Measurements from ENCODE around the gene C10orf120. TPM values are rescaled to one million over a fixed set of nuclear protein-coding genes. Genes with fewer than 3 reads are reported as not detected.

The C10orf120 gene
- total and polyA plus RNA-seq, 2 experiments from 2014 or later, result not detected

GRCh38 chr10:122730238-122730637 is 30.6 kb upstream of the C10orf120 start:
- H3K4me2 ChIP-seq, result no peak overlapping the region
- no peak overlapping the region for H2AFZ ChIP-seq
- no peak overlapping the region for H3K27ac Mint-ChIP-seq
- no peak overlapping the region for H3K4me3 Mint-ChIP-seq
- H3K27ac ChIP-seq (ENCODE audit: low read depth), result no peak overlapping the region
- 0 out of 2 replicates have a peak, but pooled peaks cover 20% of the 10 kb centered on the region for H3K9me2 ChIP-seq (ENCODE audit: insufficient read depth)
- no peaks in the 10 kb centered on the region for H3K27me3 Mint-ChIP-seq (ENCODE audit: insufficient read depth, low read depth, poor library complexity)
- H3K4me1 ChIP-seq (ENCODE audit: insufficient read depth), result peaks cover 14% of the 10 kb centered on the region
- no peak overlapping the region for H3K4me3 ChIP-seq
- no peaks in the 10 kb centered on the region for H3K79me2 ChIP-seq (replicated peaks; ENCODE audit: insufficient read depth)
- H3K36me3 ChIP-seq (ENCODE audit: insufficient read depth), result no peaks in the 10 kb centered on the region
- H3K9me3 Mint-ChIP-seq, result no peaks in the 10 kb centered on the region
- H3K4me1 Mint-ChIP-seq, result peaks cover 26% of the 10 kb centered on the region
- H4K20me1 ChIP-seq (replicated peaks; ENCODE audit: insufficient read depth), result no peaks in the 10 kb centered on the region
- H3F3A ChIP-seq (replicated peaks; ENCODE audit: low read depth), result no peaks in the 10 kb centered on the region
- DNase-seq (ENCODE audit: low spot score) (no peak), ATAC-seq (no peak)
- no peaks in the 10 kb centered on the region for H3K36me3 Mint-ChIP-seq (ENCODE audit: low read depth)
- no peak for TF ChIP-seq ETS1 (IDR thresholded peaks at IDR 0.05)
- no peak for TF ChIP-seq POLR2AphosphoS5 (IDR thresholded peaks at IDR 0.05; ENCODE audit: low read depth)
- no peak for TF ChIP-seq EZH2 (IDR thresholded peaks at IDR 0.05; ENCODE audit: low read depth, unreplicated experiment)
- no peak for TF ChIP-seq NANOG (IDR thresholded peaks at IDR 0.05; ENCODE audit: borderline replicate concordance)
- no peaks in the 10 kb centered on the region for H3K27me3 ChIP-seq (ENCODE audit: insufficient read depth)

GRCh38 chr10:122729126-122729525 is 29.5 kb upstream of the C10orf120 start:
- Histone ChIP-seq H3K4me2 (no peak overlapping the region), H3K9me2 (ENCODE audit: insufficient read depth) (0 out of 2 replicates have a peak, but pooled peaks cover 12% of the 10 kb centered on the region), H3K4me3 (no peak overlapping the region), H3K27ac (ENCODE audit: low read depth) (no peak overlapping the region), H3K79me2 (replicated peaks; ENCODE audit: insufficient read depth) (no peaks in the 10 kb centered on the region), H3K36me3 (ENCODE audit: insufficient read depth) (no peaks in the 10 kb centered on the region), H3F3A (replicated peaks; ENCODE audit: low read depth) (no peaks in the 10 kb centered on the region), H2AFZ (no peak overlapping the region), H3K4me1 (ENCODE audit: insufficient read depth) (peaks cover 14% of the 10 kb centered on the region), H3K27me3 (ENCODE audit: insufficient read depth) (no peaks in the 10 kb centered on the region), H4K20me1 (replicated peaks; ENCODE audit: insufficient read depth) (no peaks in the 10 kb centered on the region)
- H3K4me3 Mint-ChIP-seq, result no peak overlapping the region
- no peaks in the 10 kb centered on the region for H3K9me3 Mint-ChIP-seq
- H3K27me3 Mint-ChIP-seq (ENCODE audit: insufficient read depth, low read depth, poor library complexity), result no peaks in the 10 kb centered on the region
- no peaks in the 10 kb centered on the region for H3K36me3 Mint-ChIP-seq (ENCODE audit: low read depth)
- DNase-seq (ENCODE audit: low spot score), result no peak
- no peak overlapping the region for H3K27ac Mint-ChIP-seq
- no peak for ATAC-seq
- H3K4me1 Mint-ChIP-seq, result peaks cover 23% of the 10 kb centered on the region
- TF ChIP-seq POLR2AphosphoS5 (IDR thresholded peaks at IDR 0.05; ENCODE audit: low read depth) (no peak), JUNB (IDR thresholded peaks at IDR 0.05; ENCODE audit: unreplicated experiment) (no peak), REST (IDR thresholded peaks at IDR 0.05; ENCODE audit: unreplicated experiment) (no peak), ZNF114 (CRISPR knock-in tag; IDR thresholded peaks at IDR 0.05) (no peak)

All from GM23338 (cell line).